Erythroblast (primary cell): ENCODE results near the gene CDK6.

Experiments used
- GATA1 ChIP-seq: IDR thresholded peaks from 2 replicates; pipeline ENCODE4 v1.6.1; 2011; ENCODE audit warnings: low read depth, mild to moderate bottlenecking, control low read depth, low read length, moderate library complexity
- POLR2A ChIP-seq: IDR thresholded peaks from 2 replicates; pipeline ENCODE4 v1.6.1; 2011; ENCODE audit warnings: mild to moderate bottlenecking, low read length

DNA sequence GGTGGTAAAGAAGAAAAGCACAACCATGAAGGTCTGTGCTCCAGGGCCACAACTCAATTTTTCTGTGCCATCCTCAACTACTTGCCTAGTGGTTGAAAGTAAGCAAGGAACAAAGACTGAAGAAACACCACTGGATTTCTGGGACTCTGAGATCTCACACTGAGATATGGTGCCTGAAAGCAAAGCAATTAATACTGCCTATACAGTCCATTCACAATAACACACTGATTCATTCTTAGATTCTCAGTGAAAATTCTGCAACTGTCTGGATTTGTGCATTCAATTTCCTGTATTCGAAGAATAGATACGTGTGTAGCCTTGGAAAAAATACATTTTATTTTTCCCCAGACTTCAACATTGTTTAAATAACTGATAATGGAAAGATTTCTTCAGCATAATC is 129.8 kb downstream of the CDK6 start:
- TF ChIP-seq POLR2A: no peak
- TF ChIP-seq GATA1: no peak
